H1 (cell line): ENCODE data around the gene MGAT5. TPM values are rescaled to one million over a fixed set of nuclear protein-coding genes. Genes with fewer than 3 reads are reported as not detected.

ENCODE experiments used
- CHD7 ChIP-seq: fragments of 300-600 bp; sonication (generic); IDR thresholded peaks from 2 replicates; pipeline ENCODE4 v1.7.1; 2012; ENCODE audit warnings: low read length, moderate library complexity, mild to moderate bottlenecking, inconsistent platforms; ENCODE audit not compliant: insufficient replicate concordance
- ZNF274 ChIP-seq: IDR thresholded peaks from 2 replicates; pipeline ENCODE4 v1.7.0; 2012; ENCODE audit warnings: low read length, borderline replicate concordance; ENCODE audit errors: extremely low read depth
- polyA plus RNA-seq, 7 experiments: library from polyadenylated mRNA; depleted of rRNA in 3 of 7; stranded (reverse) in 5 of 7; unstranded in 2 of 7; fragments of >200 nt in 5 of 7; fragments of 200-250 nt in 2 of 7; gene quantifications; 1 replicate in 5 of 7; 2 replicates in 1 of 7; 4 replicates in 1 of 7; pipeline versions ENCODE4 v1.2.1 to v1.2.3, GENCODE V29; 2011 to 2013; ENCODE audit warnings: missing spikeins in 2 of 7, mixed read lengths in 2 of 7
- total RNA-seq: library from RNA; stranded (reverse); fragmentation: NEBNext Ultra II Directional; extraction: Animal tissue kit (Norgen Biotek cat#: 25700); gene quantifications from 2 replicates; pipeline ENCODE4 v1.2.1, GENCODE V29; 2021

MGAT5 gene
- total and polyA plus RNA-seq, 2 of the 8 experiments (the other 6 are each of a cell fraction or from before 2014, with no cell fraction given) = 11.2 to 49.2 TPM

GRCh38 chr2:134421556-134422328 is 167.9 kb downstream of the MGAT5 start (continued):
- TF ChIP-seq CHD7 (no peak), ZNF274 (no peak)
